Adrenal gland (tissue), 12 donors: ENCODE data around the gene MACROH2A2. TPM values are rescaled to one million over a fixed set of nuclear protein-coding genes. Genes with fewer than 3 reads are reported as not detected.

Source experiments
- DNase-seq, 7 donors: peaks; one replicate each; pipeline ENCODE4 v3.0.0-alpha.2; 2019 to 2020
- H3K27ac ChIP-seq, 5 donors: fragments of 200-600 bp; sonication (generic) in 4 of 5; 1 replicate in 3 of 5; 2 replicates in 2 of 5; pipeline versions ENCODE4 v1.5.1 to v1.8.0; 2016 to 2020; ENCODE audit warnings: mild to moderate bottlenecking in 1 of 5
- H3K27me3 ChIP-seq: fragments of 200-600 bp; 2 replicates; pipeline ENCODE4 v1.8.0; 2021
- H3K36me3 ChIP-seq, 2 donors: fragments of 200-600 bp; replicated peaks in 1 of 2; 1 replicate in 1 of 2; 2 replicates in 1 of 2; pipeline versions ENCODE4 v1.5.1 to v1.8.0; 2018 to 2022
- H3K4me1 ChIP-seq, 2 donors: fragments of 200-600 bp; replicated peaks in 1 of 2; 1 replicate in 1 of 2; 2 replicates in 1 of 2; pipeline versions ENCODE4 v1.5.1 to v1.8.0; 2018 to 2021
- H3K4me3 ChIP-seq, 4 donors: fragments of 200-600 bp; sonication (generic) in 3 of 4; one replicate each; pipeline ENCODE4 v1.5.1; 2016 to 2018
- H3K9me3 ChIP-seq, 3 donors: fragments of 200-600 bp; sonication (generic) in 1 of 3; replicated peaks in 1 of 3; 1 replicate in 2 of 3; 2 replicates in 1 of 3; pipeline versions ENCODE4 v1.5.1 to v1.8.0; 2016 to 2021
- CTCF ChIP-seq, 6 experiments: fragments of 450-650 bp in 4 of 6; fragments of 200-600 bp in 2 of 6; sonication (generic) in 1 of 6; IDR thresholded peaks; 1 replicate in 5 of 6; 2 replicates in 1 of 6; pipeline versions ENCODE4 v1.5.1 to v1.8.0; 2016 to 2021; ENCODE audit warnings: antibody characterized with exemption in 6 of 6, mild to moderate bottlenecking in 2 of 6, moderate library complexity in 1 of 6
- POLR2A ChIP-seq, 2 donors: fragments of 450-650 bp; IDR thresholded peaks; one replicate each; pipeline ENCODE4 v1.6.1; 2017; ENCODE audit warnings: antibody characterized with exemption in 2 of 2, mild to moderate bottlenecking in 2 of 2, moderate library complexity in 1 of 2
- WGBS, 4 donors: extraction: QIAGEN DNeasy Blood & Tissue Kit in 2 of 4; methylation state at CpG; one replicate each; pipeline versions ENCODE4 v1.1.5 to v1.1.7; 2013 to 2017; 5-methylcytosine and 5-hydroxymethylcytosine counted together
- intact Hi-C, 2 donors: fragments of 100-400 bp; cut with DNase I; formaldehyde crosslinking; loops; one replicate each; pipeline versions ENCODE4 v1.14.1 to v1.15.0; 2022 to 2023
- polyA plus RNA-seq, 3 donors: library from polyadenylated mRNA; stranded (reverse); fragments of 200-250 nt in 2 of 3; fragments of 350-450 nt in 1 of 3; fragmentation: Illumina TruSeq in 1 of 3; extraction: RNeasy Lipid Tissue Mini Kit (QIAGEN cat#74804) in 1 of 3; gene quantifications; one replicate each; pipeline ENCODE4 v1.2.3, GENCODE V29; 2013 to 2014
- total RNA-seq, 9 donors: library from RNA; depleted of rRNA in 4 of 9; stranded (reverse); fragments of >200 nt in 4 of 9; fragments of 120-200 nt in 1 of 9; fragmentation: NEBNext Ultra II Directional in 1 of 9; extraction: Animal tissue kit (Norgen Biotek cat#: 25700) in 1 of 9; gene quantifications; one replicate each; pipeline versions ENCODE4 v1.1.0 to v1.2.4, GENCODE V29; 2013 to 2023
- donor health status: healthy with polysubstance abuse.
- donor health status: Bipolar disorder and iron deficiency.
- donor health status: DM: yes; HTN: yes; CAD: no.
- donor health status: DM: no; HTN: no; CAD: no.
- donor health status: DM: no; HTN: no; CAD: no.
- donor health status: DM: yes; HTN: yes; CAD: no.

MACROH2A2 gene
- total and polyA plus RNA-seq, 12 donors = 1.8 to 28.1 (median 3.3) TPM

GRCh38 chr10:70057306-70057705, 4.7 kb downstream of the MACROH2A2 start:
- no peak for DNase-seq
- H3K27me3 ChIP-seq = peaks cover 18% of the 10 kb centered on the region
- WGBS, 4 donors = 89 to 93% (median 92%) methylated on average over 4 of the region's 4 CpGs
- TF ChIP-seq CTCF (IDR thresholded peaks at IDR 0.05) (no peak), POLR2A (IDR thresholded peaks at IDR 0.05) (no peak)
- H3K36me3 ChIP-seq = no peaks in the 10 kb centered on the region
- peaks cover 0 to 2% of the 10 kb centered on the region in 2 donors for H3K4me1 ChIP-seq
- H3K9me3 ChIP-seq = no peaks in the 10 kb centered on the region
- intact Hi-C loops = no loop called here
- no peak overlapping the region for H3K27ac ChIP-seq
- H3K4me3 ChIP-seq = no peak overlapping the region

DNA sequence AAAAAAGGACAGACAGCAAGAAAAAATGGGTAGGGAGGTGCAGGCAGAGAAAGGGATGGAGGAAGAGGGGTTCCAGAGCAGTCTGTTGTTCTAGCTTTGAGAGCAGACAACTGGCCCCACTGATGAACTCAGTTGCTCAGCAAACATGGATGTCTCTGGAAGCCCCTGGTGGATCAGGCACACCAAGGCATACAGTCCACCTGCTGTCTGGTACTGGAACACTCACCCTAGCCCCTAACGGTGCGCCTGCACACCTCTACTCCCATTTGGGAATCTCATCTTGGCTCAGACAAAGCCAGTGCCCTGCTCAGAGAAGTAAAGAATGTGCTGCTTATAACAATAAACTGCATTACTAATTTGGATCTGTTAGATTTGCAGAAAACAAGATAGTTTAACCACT, 7.7 kb downstream of the MACROH2A2 start:
- no peak for DNase-seq
- H3K9me3 ChIP-seq = no peaks in the 10 kb centered on the region
- no peaks in the 10 kb centered on the region for H3K4me1 ChIP-seq
- TF ChIP-seq CTCF (IDR thresholded peaks at IDR 0.05) (no peak), POLR2A (IDR thresholded peaks at IDR 0.05) (no peak)
- no peak overlapping the region for H3K4me3 ChIP-seq
- H3K27me3 ChIP-seq = no peaks in the 10 kb centered on the region
- no peaks in the 10 kb centered on the region for H3K36me3 ChIP-seq
- H3K27ac ChIP-seq = no peak overlapping the region
- intact Hi-C loops = no loop called here
- 83 to 96% (median 92%) methylated on average over 2 of the region's 2 CpGs for WGBS, 4 donors

DNA sequence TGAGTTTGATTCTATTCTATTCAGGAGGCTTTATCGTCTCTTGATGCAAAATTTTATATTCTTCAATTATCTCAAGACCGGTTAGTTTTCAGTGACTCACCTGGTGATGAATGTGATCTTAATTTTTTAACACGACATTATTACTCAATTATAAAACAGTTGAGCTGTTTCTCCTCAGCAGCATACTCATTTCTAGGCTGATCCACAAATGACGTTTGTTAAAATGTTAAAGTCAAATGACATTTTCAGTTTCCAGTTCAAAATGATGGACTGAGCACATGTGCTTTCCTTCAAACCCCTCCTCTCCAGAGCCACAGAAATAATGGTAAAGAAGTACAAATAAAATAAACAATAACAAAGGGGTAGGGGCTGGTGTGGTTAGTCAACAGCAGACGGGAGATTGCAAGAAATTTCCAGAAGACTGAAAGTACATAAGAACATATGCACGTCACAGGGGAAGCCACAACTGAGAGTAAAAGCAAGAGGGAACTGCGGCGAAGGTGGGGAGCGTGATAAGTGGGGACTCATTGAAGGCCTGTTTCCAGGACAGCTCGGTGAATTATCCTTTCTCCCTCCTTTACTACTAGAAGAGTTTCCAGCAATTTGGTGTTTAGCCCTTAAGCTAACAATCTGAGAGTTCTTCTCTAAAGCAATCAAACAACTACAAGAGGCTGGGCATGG, 10.9 kb downstream of the MACROH2A2 start:
- Histone ChIP-seq H3K9me3 (no peaks in the 10 kb centered on the region), H3K4me1 (no peaks in the 10 kb centered on the region), H3K36me3 (no peaks in the 10 kb centered on the region), H3K27ac (no peak overlapping the region), H3K27me3 (no peaks in the 10 kb centered on the region), H3K4me3 (no peak overlapping the region)
- intact Hi-C loops = no loop called here
- no peak for TF ChIP-seq CTCF (IDR thresholded peaks at IDR 0.05)
- no peak for TF ChIP-seq POLR2A (IDR thresholded peaks at IDR 0.05)
- 74 to 83% (median 80%) methylated on average over 10 of the region's 10 CpGs for WGBS, 4 donors
- DNase-seq = no peak

GRCh38 chr10:70064486-70064885, 11.8 kb downstream of the MACROH2A2 start:
- 63 to 70% (median 69%) methylated on average over 4 of the region's 4 CpGs for WGBS, 4 donors
- TF ChIP-seq POLR2A (IDR thresholded peaks at IDR 0.05) (no peak), CTCF (IDR thresholded peaks at IDR 0.05) (no peak)
- Histone ChIP-seq H3K27me3 (no peaks in the 10 kb centered on the region), H3K9me3 (no peaks in the 10 kb centered on the region), H3K27ac (no peak overlapping the region), H3K36me3 (no peaks in the 10 kb centered on the region), H3K4me3 (no peak overlapping the region), H3K4me1 (no peaks in the 10 kb centered on the region)
- DNase-seq = no peak
- intact Hi-C loops = no loop called here
